Measurements from ENCODE around the gene TMEM225.

The TMEM225 gene

DNA sequence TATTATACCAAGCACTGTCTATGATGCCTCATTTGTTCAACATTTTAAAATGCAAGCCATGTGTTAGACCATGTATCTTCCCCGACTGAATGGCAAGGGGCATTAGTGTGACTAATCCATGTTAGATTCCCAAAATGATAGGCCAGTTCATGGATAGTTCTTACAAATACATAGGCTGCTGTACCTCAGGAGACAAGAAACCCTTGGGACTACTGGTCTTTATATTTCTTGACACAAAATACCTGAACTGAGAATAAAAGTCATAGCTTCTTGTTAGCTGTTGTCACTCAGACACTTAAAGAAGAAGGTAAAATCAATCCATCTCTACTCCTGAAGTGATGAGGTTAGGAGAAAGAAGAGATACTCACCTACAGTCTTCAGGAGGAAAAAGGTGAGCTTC is 16.4 kb upstream of the TMEM225 start, which contains the start of gene OR8D4 (continued):
- TF ChIP-seq, protein P1, sequence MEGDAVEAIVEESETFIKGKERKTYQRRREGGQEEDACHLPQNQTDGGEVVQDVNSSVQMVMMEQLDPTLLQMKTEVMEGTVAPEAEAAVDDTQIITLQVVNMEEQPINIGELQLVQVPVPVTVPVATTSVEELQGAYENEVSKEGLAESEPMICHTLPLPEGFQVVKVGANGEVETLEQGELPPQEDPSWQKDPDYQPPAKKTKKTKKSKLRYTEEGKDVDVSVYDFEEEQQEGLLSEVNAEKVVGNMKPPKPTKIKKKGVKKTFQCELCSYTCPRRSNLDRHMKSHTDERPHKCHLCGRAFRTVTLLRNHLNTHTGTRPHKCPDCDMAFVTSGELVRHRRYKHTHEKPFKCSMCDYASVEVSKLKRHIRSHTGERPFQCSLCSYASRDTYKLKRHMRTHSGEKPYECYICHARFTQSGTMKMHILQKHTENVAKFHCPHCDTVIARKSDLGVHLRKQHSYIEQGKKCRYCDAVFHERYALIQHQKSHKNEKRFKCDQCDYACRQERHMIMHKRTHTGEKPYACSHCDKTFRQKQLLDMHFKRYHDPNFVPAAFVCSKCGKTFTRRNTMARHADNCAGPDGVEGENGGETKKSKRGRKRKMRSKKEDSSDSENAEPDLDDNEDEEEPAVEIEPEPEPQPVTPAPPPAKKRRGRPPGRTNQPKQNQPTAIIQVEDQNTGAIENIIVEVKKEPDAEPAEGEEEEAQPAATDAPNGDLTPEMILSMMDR (tag by site-specific recombination; IDR thresholded peaks at IDR 0.05) = no peak
- TF ChIP-seq, protein P2, sequence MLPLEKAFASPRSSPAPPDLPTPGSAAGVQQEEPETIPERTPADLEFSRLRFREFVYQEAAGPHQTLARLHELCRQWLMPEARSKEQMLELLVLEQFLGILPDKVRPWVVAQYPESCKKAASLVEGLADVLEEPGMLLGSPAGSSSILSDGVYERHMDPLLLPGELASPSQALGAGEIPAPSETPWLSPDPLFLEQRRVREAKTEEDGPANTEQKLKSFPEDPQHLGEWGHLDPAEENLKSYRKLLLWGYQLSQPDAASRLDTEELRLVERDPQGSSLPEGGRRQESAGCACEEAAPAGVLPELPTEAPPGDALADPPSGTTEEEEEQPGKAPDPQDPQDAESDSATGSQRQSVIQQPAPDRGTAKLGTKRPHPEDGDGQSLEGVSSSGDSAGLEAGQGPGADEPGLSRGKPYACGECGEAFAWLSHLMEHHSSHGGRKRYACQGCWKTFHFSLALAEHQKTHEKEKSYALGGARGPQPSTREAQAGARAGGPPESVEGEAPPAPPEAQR (tag by site-specific recombination; IDR thresholded peaks at IDR 0.05) = no peak
- no peak for TF ChIP-seq ZNF112 (tag by site-specific recombination; IDR thresholded peaks at IDR 0.05)
- TF ChIP-seq ZNF114 (tag by site-specific recombination; IDR thresholded peaks at IDR 0.05) = no peak
- no peak for TF ChIP-seq ZNF624 (tag by site-specific recombination; IDR thresholded peaks at IDR 0.05)

DNA sequence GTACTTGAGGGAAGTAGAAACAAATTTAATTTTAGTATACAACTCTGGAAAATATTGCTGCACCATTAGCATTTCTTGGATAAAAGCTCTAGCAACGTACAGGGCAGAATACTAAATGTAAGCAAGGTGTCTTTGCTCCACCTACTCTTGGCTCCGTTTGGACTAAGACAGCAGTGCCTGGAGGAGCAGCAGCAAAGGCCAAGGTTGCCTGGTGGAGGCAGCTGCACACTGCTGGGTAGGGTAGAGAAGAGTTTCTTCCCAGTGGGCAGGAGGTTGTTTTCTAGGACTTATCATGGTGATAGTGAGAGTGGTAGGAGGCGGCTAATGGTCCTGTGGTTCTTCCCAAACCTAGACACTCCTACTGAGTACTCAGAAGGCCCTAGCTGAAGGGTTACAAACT is 14.3 kb upstream of the TMEM225 start:
- H3K9me3 ChIP-seq (ENCODE audit: control insufficient read depth, insufficient read depth, low read depth, low read length) = no peaks in the 10 kb centered on the region
- no peaks in the 10 kb centered on the region for H3K4me1 ChIP-seq (ENCODE audit: control insufficient read depth, insufficient read depth, low read length)
- no peak overlapping the region for H3K4me3 ChIP-seq (ENCODE audit: low read depth, low read length)
- H3K27ac ChIP-seq (ENCODE audit: extremely low read depth, low read depth, low read length) = no peak overlapping the region
- ChIA-PET POLR2A (no interaction called here), CTCF (no interaction called here)
- H3K36me3 ChIP-seq (ENCODE audit: control insufficient read depth in 2 of 2, insufficient read depth in 1 of 2, low read length in 2 of 2) = no peaks in the 10 kb centered on the region
- no peak for TF ChIP-seq ZNF660 (tag by site-specific recombination; IDR thresholded peaks at IDR 0.05)
- no peak for TF ChIP-seq ZXDB (tag by site-specific recombination; IDR thresholded peaks at IDR 0.05)
- no peak for TF ChIP-seq ZEB2 (tag by site-specific recombination; IDR thresholded peaks at IDR 0.05)
- TF ChIP-seq ZNF157 (tag by site-specific recombination; IDR thresholded peaks at IDR 0.05) = no peak
- TF ChIP-seq ZNF169 (tag by site-specific recombination; IDR thresholded peaks at IDR 0.05) = no peak
- TF ChIP-seq, protein P3, sequence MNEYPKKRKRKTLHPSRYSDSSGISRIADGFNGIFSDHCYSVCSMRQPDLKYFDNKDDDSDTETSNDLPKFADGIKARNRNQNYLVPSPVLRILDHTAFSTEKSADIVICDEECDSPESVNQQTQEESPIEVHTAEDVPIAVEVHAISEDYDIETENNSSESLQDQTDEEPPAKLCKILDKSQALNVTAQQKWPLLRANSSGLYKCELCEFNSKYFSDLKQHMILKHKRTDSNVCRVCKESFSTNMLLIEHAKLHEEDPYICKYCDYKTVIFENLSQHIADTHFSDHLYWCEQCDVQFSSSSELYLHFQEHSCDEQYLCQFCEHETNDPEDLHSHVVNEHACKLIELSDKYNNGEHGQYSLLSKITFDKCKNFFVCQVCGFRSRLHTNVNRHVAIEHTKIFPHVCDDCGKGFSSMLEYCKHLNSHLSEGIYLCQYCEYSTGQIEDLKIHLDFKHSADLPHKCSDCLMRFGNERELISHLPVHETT (tag by site-specific recombination; IDR thresholded peaks at IDR 0.05) = no peak
- TF ChIP-seq, protein P4, sequence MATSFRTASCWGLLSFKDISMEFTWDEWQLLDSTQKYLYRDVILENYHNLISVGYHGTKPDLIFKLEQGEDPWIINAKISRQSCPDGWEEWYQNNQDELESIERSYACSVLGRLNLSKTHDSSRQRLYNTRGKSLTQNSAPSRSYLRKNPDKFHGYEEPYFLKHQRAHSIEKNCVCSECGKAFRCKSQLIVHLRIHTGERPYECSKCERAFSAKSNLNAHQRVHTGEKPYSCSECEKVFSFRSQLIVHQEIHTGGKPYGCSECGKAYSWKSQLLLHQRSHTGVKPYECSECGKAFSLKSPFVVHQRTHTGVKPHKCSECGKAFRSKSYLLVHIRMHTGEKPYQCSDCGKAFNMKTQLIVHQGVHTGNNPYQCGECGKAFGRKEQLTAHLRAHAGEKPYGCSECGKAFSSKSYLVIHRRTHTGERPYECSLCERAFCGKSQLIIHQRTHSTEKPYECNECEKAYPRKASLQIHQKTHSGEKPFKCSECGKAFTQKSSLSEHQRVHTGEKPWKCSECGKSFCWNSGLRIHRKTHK (tag by site-specific recombination; IDR thresholded peaks at IDR 0.05) = no peak
- TF ChIP-seq ZNF302 (tag by site-specific recombination; IDR thresholded peaks at IDR 0.05; ENCODE audit: low read depth) = no peak

DNA sequence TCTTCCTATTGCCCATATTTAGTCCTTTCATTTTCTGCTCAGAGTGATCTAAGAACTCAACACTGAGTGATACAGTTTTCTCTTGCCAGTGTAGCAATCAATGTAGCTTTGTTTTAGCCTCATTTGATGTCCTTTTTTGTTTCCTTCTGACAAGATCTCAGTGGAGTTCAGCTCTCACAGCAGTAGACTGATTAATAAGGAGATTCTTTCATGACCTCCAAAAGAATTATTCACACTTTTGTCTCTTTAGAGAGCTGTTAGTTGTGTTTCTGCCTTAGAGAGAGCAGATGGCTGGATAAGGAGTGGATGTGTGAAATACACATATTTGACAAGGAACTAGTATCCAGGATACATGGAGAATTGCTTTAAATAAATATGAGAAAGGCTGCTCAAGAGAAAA is 6.6 kb upstream of the TMEM225 start:
- Histone ChIP-seq H3K36me3 (ENCODE audit: control insufficient read depth in 2 of 2, insufficient read depth in 1 of 2, low read length in 2 of 2) (no peaks in the 10 kb centered on the region), H3K27ac (ENCODE audit: extremely low read depth, low read depth, low read length) (no peak overlapping the region), H3K9me3 (ENCODE audit: control insufficient read depth, insufficient read depth, low read depth, low read length) (no peaks in the 10 kb centered on the region), H3K4me1 (ENCODE audit: control insufficient read depth, insufficient read depth, low read length) (no peaks in the 10 kb centered on the region), H3K4me3 (ENCODE audit: low read depth, low read length) (no peak overlapping the region)
- ChIA-PET CTCF (interaction anchor here (0.6 kb wide), 1 partner anchor 184 kb away, joined by 3 read pairs; no protein-coding TSS in a partner anchor), POLR2A (no interaction called here)
- TF ChIP-seq ZNF24 (tag by site-specific recombination; IDR thresholded peaks at IDR 0.05) (no peak), ZNF248 (tag by site-specific recombination; IDR thresholded peaks at IDR 0.05) (no peak), KLF9 (tag by site-specific recombination; IDR thresholded peaks at IDR 0.05; ENCODE audit: low read depth) (no peak), SCRT2 (tag by site-specific recombination; IDR thresholded peaks at IDR 0.05) (no peak), ZNF626 (tag by site-specific recombination; IDR thresholded peaks at IDR 0.05) (no peak), ZNF155 (tag by site-specific recombination; IDR thresholded peaks at IDR 0.05) (no peak), ZNF174 (tag by site-specific recombination; IDR thresholded peaks at IDR 0.05) (no peak), GLI2 (tag by site-specific recombination; IDR thresholded peaks at IDR 0.05; ENCODE audit: borderline replicate concordance, low read depth) (no peak)
- TF ChIP-seq, protein P5, sequence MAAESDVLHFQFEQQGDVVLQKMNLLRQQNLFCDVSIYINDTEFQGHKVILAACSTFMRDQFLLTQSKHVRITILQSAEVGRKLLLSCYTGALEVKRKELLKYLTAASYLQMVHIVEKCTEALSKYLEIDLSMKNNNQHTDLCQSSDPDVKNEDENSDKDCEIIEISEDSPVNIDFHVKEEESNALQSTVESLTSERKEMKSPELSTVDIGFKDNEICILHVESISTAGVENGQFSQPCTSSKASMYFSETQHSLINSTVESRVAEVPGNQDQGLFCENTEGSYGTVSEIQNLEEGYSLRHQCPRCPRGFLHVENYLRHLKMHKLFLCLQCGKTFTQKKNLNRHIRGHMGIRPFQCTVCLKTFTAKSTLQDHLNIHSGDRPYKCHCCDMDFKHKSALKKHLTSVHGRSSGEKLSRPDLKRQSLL (tag by site-specific recombination; IDR thresholded peaks at IDR 0.05) = no peak
- TF ChIP-seq, protein P6, sequence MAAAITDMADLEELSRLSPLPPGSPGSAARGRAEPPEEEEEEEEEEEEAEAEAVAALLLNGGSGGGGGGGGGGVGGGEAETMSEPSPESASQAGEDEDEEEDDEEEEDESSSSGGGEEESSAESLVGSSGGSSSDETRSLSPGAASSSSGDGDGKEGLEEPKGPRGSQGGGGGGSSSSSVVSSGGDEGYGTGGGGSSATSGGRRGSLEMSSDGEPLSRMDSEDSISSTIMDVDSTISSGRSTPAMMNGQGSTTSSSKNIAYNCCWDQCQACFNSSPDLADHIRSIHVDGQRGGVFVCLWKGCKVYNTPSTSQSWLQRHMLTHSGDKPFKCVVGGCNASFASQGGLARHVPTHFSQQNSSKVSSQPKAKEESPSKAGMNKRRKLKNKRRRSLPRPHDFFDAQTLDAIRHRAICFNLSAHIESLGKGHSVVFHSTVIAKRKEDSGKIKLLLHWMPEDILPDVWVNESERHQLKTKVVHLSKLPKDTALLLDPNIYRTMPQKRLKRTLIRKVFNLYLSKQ (tag by site-specific recombination; IDR thresholded peaks at IDR 0.05; ENCODE audit: borderline replicate concordance) = no peak

All from HEK293 (cell line).